Left ventricle myocardium superior (tissue), 1 donor: ENCODE data around the gene RETREG1. TPM values are rescaled to one million over a fixed set of nuclear protein-coding genes. Genes with fewer than 3 reads are reported as not detected.

ENCODE experiments used
- ATAC-seq: fragments of 200-7000 bp; cut with Tn5 transposase; one replicate; pipeline ENCODE4 v1.9.1; 2020; ENCODE audit warnings: mild to moderate bottlenecking, moderate library complexity
- DNase-seq: peaks from one replicate; pipeline ENCODE4 v3.0.0-alpha.2; 2020
- intact Hi-C: fragments of 100-400 bp; cut with micrococcal nuclease; formaldehyde crosslinking; loops from one replicate; pipeline ENCODE4 v1.11.0; 2022
- total RNA-seq: library from RNA; stranded (reverse); fragmentation: NEBNext Ultra II Directional; extraction: Animal tissue kit (Norgen Biotek cat#: 25700); gene quantifications from one replicate; pipeline ENCODE4 v1.2.1, GENCODE V29; 2021
- donor health status: DM: no; HTN: yes; CAD: no; lungs with severe emphysema.

RETREG1 gene
- total RNA-seq, 1 donor from 2014 or later, result 202 TPM

DNA sequence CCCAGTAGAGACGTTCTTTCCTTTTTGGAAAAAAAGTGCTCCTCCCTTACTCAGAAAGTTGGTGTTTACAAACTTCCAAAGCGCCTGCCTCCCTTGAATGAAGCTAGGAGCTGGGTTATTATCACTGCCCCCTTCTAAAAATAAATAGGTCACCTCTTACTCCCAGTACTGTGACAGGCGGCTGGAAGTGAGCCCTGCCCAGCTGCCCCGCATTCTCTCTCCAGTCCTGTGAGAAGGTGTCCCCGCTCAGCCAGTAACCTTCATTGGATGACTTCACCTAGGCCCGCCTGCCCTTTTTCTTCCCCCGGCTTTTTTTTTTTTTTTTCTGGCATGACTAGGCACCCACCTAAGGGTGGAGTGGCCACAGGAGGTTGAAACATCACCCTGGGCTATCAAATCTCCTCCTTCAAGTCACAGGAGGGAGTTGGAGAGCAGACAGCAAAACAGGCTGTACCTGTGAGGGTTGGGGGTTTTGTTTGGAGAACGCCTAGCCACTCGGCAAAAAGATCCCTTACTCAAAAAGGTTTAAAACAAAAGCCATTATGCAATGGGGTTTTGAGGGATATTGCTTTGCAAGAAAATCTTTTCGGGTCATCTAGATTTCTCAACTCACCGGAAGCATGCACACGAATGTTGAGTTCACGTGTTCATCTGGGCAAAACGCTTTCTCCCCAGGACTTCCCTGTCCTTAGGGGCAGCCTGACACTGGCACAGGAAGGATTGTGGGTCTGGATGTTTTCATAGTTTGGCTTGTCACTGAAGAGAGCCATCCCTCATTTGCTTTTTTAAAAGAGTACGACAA, 107.9 kb downstream of the RETREG1 start:
- ATAC-seq, result peak; percentile 92
- intact Hi-C loops, result no loop called here
- DNase-seq, result peak; percentile 87

DNA sequence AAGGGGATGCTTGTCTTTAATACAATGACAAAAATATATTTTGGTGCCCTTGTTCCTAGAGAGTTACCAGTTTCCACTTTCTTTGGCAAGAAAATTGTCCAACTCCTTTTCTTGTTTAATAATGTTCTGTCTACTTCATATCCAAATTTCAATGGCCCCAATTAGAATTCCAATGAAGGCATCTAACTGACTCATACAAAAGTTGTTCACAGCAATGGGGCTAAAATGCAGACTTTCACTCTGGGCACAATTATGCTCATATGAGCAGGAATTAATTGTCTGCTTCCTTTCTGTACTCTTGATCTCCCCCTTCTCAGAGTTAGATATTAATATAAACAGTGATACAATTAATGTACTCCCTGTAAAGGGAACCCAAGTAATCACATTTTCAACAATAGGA, 109.1 kb downstream of the RETREG1 start:
- ATAC-seq, result no peak
- intact Hi-C loops, result no loop called here

DNA sequence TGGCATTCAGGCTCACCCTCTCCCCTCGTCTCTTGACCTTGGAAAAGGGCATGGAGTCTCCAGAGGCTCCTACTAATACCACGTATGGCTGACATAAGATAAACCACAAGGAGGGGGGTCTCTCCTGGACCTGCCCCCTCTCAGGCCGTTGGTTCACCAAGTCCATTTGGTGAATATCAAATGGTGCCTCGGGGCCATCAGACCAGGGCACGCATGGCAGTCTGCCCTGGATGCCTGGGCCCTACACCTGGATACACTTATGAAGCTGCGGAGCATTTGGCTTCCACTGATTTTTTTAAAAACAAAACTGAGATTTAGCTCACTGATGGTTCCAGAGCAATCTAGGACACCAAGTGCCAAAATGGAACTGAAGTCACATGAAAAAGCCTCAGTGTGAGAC, 110.9 kb downstream of the RETREG1 start:
- no peak for DNase-seq
- ATAC-seq, result peak; percentile 4
- intact Hi-C loops, result no loop called here

More for the DNA sequence above, 109.1 kb downstream of the RETREG1 start:
- no peak for DNase-seq

GRCh38 chr5:16505140-16505891, 111.5 kb downstream of the RETREG1 start:
- intact Hi-C loops, result no loop called here
- DNase-seq, result no peak
- peak; percentile 11 for ATAC-seq

GRCh38 chr5:16504571-16504970, 112.2 kb downstream of the RETREG1 start:
- intact Hi-C loops, result no loop called here
- ATAC-seq (no peak), DNase-seq (no peak)

DNA sequence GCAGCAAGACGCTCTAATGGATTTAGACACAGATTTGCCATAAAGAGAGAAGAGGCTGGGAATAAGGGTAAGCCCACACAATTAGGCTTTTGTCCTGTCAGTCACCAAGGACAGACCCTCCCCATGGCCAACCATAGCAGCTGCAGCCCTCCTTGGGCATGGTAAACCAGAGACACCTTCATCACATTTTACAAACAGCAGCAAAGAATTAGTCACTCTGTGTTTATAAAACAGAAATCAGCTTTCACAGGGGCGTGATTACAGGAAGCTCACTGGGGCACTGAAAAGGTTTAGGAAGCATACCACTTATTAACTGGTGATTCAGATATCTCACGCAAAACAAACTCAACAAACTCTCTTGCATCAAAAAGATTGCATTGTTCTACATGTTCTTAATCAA, 113.9 kb downstream of the RETREG1 start:
- ATAC-seq (no peak), DNase-seq (no peak)
- intact Hi-C loops, result no loop called here

- intact Hi-C loops, result no loop called here
- DNase-seq, result no peak
- ATAC-seq, result no peak
These were observed 116.8 kb downstream of the RETREG1 start for GRCh38 chr5:16500024-16500423.

DNA sequence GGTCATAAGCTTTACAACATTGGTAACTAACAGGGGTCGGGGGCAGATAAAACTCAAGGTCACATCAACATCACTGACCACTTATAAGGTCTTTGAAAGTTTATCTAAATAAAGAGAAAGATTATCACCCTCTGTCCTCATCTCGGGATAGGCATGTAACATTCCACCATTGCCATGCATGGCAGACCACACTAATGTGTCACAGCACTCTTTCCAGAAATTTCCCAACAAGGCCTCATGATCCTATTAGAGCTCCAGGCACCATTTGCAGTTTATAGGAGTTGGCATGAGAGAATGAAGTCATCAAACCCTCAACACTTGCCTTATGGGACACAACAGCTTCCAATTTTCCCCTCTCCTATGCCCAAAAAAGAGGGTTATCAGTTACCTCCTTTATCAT, 119.3 kb downstream of the RETREG1 start:
- DNase-seq (no peak), ATAC-seq (no peak)
- intact Hi-C loops, result no loop called here

DNA sequence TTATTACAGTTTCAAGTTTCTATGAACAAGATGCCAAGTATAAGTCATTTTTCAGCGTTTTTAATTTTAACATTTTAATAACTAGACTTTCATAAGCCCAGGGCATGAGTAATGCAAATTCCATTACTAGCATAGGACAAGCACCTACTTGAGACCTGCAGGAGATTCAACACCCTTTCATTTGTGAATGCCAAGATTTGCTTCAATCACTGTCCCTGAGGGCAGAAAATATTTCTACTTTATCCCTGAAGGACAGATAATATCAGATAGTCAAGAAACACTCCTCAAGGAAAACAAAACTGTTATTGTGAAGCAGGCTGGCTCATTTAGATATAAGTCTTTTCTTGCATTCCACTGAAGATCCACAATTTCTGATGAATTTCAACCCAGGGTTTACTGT, 123.5 kb downstream of the RETREG1 start:
- DNase-seq (no peak), ATAC-seq (no peak)
- intact Hi-C loops, result loop anchor here (5.0 kb wide), 1 partner anchor 59 kb away; no protein-coding TSS in a partner anchor

- ATAC-seq (peak; percentile 77), DNase-seq (peak; percentile 50)
- intact Hi-C loops, result loop anchor here (5.0 kb wide), 1 partner anchor 60 kb away; no protein-coding TSS in a partner anchor
These were observed 124.2 kb downstream of the RETREG1 start for GRCh38 chr5:16492398-16493140.

GRCh38 chr5:16490911-16491310, 125.9 kb downstream of the RETREG1 start:
- intact Hi-C loops, result loop anchor here (5.0 kb wide), 1 partner anchor 61 kb away; no protein-coding TSS in a partner anchor
- no peak for DNase-seq
- peak; percentile 59 for ATAC-seq

DNA sequence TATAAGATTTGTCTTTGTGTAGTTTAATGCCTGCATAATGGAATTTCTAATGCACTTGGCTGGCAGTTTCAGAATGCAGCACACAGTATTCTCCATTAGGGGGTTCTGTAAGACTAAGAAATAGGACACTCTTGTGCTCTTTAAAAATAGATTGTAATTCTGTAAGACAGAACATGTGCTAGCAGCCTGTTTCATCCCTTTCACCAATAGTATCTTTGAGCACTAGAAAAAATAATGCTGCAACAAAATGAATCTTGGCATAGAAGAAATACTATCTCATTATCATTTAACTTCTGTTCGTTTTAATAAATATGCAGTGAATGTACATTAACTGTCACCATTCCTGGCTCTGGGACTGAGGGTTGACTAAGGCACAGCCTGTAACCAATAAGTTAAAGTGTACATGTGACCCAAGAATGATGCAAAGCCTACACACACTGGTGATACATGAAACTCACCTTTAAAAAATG, 127.4 kb downstream of the RETREG1 start:
- peak; percentile 71 for ATAC-seq
- intact Hi-C loops, result loop anchor here (5.0 to 10.0 kb wide), 2 partner anchors 73 to 285 kb away; no protein-coding TSS in a partner anchor
- no peak for DNase-seq

DNA sequence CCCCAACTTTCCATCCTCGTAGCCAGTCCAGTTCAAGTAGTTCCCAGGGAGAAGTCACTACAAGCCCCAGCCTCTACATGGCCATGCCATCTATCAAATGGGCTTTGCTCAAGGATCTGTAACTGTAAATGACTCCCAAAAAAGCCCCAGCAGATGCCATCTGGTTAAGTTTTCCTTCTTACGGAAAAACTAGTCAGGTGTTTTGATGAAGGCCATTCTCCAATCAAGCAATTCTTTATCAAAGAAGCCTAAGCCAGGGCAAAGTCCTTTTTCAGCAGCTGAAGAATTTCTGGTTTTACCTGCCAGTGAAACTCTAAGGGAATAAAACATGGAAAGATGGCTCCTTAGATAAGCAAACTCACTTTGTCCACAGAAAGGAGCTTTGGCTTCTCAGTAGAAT, 129.3 kb downstream of the RETREG1 start:
- ATAC-seq (no peak), DNase-seq (no peak)
- intact Hi-C loops, result loop anchor here (5.0 to 10.0 kb wide), 2 partner anchors 75 to 287 kb away; no protein-coding TSS in a partner anchor

GRCh38 chr5:16486711-16487111, 130.1 kb downstream of the RETREG1 start:
- no peak for ATAC-seq
- no peak for DNase-seq
- intact Hi-C loops, result loop anchor here (5.0 to 10.0 kb wide), 2 partner anchors 76 to 288 kb away; no protein-coding TSS in a partner anchor

DNA sequence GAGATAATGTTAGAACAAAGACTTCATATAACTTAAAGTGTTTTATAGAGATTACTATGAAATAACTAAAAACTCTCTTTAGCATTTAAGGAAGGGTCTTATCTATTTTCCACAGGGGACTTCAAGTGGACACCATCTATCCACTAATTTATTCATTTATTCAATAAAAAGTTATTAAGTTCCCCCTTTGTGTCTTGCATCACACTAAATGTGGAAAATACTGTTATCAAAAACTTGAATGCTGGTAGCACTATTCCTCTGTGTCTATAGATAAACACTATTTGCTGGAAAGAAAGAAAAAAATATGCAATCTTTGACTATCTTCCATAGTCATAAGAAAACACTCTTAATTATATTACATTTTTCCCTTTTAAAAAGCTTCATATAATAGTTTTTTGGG, 131.1 kb downstream of the RETREG1 start:
- ATAC-seq, result no peak
- no peak for DNase-seq

DNA sequence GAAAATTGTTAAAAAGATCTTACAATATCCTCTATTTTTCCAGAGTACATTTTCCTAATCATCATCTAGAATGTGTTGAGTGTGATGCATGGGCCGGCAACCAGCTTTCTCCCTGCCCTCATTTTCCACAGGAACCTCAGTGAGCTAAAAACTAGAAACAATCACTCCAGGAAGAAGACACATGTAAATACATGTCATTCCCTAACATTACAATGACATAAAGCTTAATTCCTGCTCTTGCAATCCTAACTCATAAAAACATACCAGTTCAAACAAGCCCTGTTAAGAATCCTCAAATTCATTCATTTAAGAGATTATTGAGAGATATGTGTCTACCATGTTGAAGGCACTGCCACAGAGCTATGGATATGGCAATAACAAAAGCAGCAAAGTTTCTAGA, 132.7 kb downstream of the RETREG1 start:
- ATAC-seq (no peak), DNase-seq (no peak)
- intact Hi-C loops, result loop anchor here (10.0 kb wide), 1 partner anchor 291 kb away; no protein-coding TSS in a partner anchor

More for the DNA sequence above, 131.1 kb downstream of the RETREG1 start:
- intact Hi-C loops, result loop anchor here (5.0 to 10.0 kb wide), 2 partner anchors 77 to 289 kb away; no protein-coding TSS in a partner anchor

DNA sequence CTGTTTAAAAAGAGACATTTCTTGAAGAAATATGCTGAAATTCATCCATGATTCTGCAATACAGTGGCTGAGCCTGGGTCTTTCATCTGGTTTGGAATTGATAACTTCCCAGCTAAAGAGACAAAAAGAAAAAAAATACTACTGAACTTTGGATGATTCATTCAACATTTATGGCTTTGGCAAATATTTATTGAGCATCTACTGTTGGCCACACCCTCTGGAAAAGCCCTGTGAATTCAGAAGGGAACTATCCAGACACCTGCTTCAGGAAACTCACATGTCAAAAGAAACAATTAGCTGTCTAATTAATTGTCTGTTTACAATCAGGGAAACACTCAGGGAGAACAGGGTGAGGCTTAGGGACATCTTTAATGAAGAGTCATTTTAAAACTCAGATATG, 133.4 kb downstream of the RETREG1 start:
- intact Hi-C loops, result loop anchor here (10.0 kb wide), 1 partner anchor 291 kb away; no protein-coding TSS in a partner anchor
- DNase-seq (no peak), ATAC-seq (no peak)

GRCh38 chr5:16482891-16483290, 133.9 kb downstream of the RETREG1 start:
- ATAC-seq (no peak), DNase-seq (no peak)
- intact Hi-C loops, result loop anchor here (10.0 kb wide), 1 partner anchor 292 kb away; no protein-coding TSS in a partner anchor
